Calu3 (cell line): ENCODE results near the gene OR7C1. TPM values are rescaled to one million over a fixed set of nuclear protein-coding genes. Genes with fewer than 3 reads are reported as not detected.
A peak's percentile ranks its signal among the peaks of the same experiment; 100 is the strongest.

Experiments used
- Bru-seq: library from RNA; stranded (reverse); fragments of 400-500 nt; gene quantifications from one replicate; lab custom pipeline; 2021; lab: Mats Ljungman, UMichigan
- BruChase-seq, 2 experiments: library from RNA; stranded (reverse); fragments of 400-500 nt; gene quantifications; one replicate each; lab custom pipeline; 2021; lab: Mats Ljungman, UMichigan
- BruUV-seq: library from RNA; stranded (reverse); fragments of 400-500 nt; replicated peaks from 2 replicates; lab custom pipeline; 2021; lab: Mats Ljungman, UMichigan
- CTCF ChIA-PET: fragments of 300-600 bp; sonication (Branson Sonifier 250); formaldehyde crosslinking; loops from one replicate; lab custom pipeline; 2022; ENCODE audit warnings: antibody characterized with exemption; lab: Charles Lee
- DNase-seq: peaks from one replicate; pipeline ENCODE4 v3.0.0; 2022
- H3K27ac Mint-ChIP-seq: one replicate; pipeline ENCODE4 v1.8.0; 2022; ENCODE audit warnings: mixed read lengths; ENCODE audit not compliant: unreplicated experiment
- H3K27me3 Mint-ChIP-seq: one replicate; pipeline ENCODE4 v1.8.0; 2022; ENCODE audit warnings: mixed read lengths; ENCODE audit not compliant: unreplicated experiment
- H3K36me3 Mint-ChIP-seq: one replicate; pipeline ENCODE4 v1.8.0; 2022; ENCODE audit warnings: mild to moderate bottlenecking, moderate library complexity, mixed read lengths; ENCODE audit not compliant: insufficient read depth, unreplicated experiment
- H3K4me1 Mint-ChIP-seq: one replicate; pipeline ENCODE4 v1.8.0; 2022; ENCODE audit warnings: mild to moderate bottlenecking, low read depth, mixed read lengths; ENCODE audit not compliant: unreplicated experiment
- H3K4me3 Mint-ChIP-seq: one replicate; pipeline ENCODE4 v1.8.0; 2022; ENCODE audit warnings: mild to moderate bottlenecking, low read depth, moderate library complexity, mixed read lengths; ENCODE audit not compliant: unreplicated experiment
- H3K9me3 Mint-ChIP-seq: one replicate; pipeline ENCODE4 v1.8.0; 2022; ENCODE audit warnings: low read depth, mixed read lengths; ENCODE audit not compliant: unreplicated experiment
- intact Hi-C: fragments of 100-400 bp; cut with micrococcal nuclease; formaldehyde crosslinking; loops from one replicate; pipeline ENCODE4 v1.10.0; 2022; ENCODE audit not compliant: unreplicated experiment
- long read RNA-seq: library from polyadenylated mRNA; stranded (forward); transcript quantifications from one replicate; pipeline ENCODE4 v2.0.0, GENCODE V29; 2022
- total RNA-seq: library from RNA; stranded (reverse); gene quantifications from 2 replicates; pipeline ENCODE4 v1.2.3, GENCODE V29; 2022
- TF ChIP-seq, protein P1 (sequence below): fragments of 200-600 bp; IDR thresholded peaks from one replicate; pipeline ENCODE4 v1.8.0; 2022; ENCODE audit warnings: antibody characterized with exemption; ENCODE audit not compliant: unreplicated experiment

Gene OR7C1
- total RNA-seq, result not detected in 2 replicates
- not detected for Bru-seq, nascent RNA
- BruChase-seq, experiment 1, labeled RNA remaining after a 6-hour chase, result percentile 1 among the genes with signal in this experiment
- not detected for BruChase-seq, experiment 2, labeled RNA remaining after a 2-hour chase
- long read RNA-seq, result 0 reads

DNA sequence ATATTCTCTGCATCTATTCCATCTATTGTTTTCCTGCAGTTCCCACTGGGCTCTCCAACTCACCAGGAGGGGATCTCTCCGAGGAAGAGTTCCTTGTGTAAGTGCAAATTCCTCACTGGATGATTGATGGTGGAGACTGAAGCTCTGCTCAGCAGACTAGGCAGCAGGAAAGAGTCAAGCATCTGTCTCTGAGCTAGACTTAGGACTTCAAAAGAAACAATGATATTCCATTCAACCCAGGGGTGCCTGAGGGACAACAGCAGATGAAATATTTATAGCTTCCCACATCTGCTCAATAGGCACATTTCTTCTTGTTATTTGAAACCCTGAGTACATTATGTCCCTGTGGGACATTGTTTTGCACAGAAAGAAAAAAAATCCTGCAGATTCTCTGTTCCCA is at the start of gene OR7C1, which contains the start of gene OR7A5:
OR7C1 (minus strand) TSS at position 175 of the 400 bp plus-strand sequence. CDS start 35,049 bp downstream, outside the sequence.
OR7A5 (minus strand) TSS at position 175 of the 400 bp plus-strand sequence. CDS start 6,944 bp downstream, outside the sequence.
- no peak for DNase-seq
- H3K4me3 Mint-ChIP-seq, result no peak within 1 kb of the TSS
- H3K4me1 Mint-ChIP-seq, result no peaks in the 10 kb centered on the region
- CTCF ChIA-PET, result no interaction called here
- H3K36me3 Mint-ChIP-seq, result no peaks in the 10 kb centered on the region
- intact Hi-C loops, result no loop called here
- BruUV-seq, result no TSS peak
- H3K27me3 Mint-ChIP-seq, result peaks cover 39% of the 10 kb centered on the region
- TF ChIP-seq, protein P1, sequence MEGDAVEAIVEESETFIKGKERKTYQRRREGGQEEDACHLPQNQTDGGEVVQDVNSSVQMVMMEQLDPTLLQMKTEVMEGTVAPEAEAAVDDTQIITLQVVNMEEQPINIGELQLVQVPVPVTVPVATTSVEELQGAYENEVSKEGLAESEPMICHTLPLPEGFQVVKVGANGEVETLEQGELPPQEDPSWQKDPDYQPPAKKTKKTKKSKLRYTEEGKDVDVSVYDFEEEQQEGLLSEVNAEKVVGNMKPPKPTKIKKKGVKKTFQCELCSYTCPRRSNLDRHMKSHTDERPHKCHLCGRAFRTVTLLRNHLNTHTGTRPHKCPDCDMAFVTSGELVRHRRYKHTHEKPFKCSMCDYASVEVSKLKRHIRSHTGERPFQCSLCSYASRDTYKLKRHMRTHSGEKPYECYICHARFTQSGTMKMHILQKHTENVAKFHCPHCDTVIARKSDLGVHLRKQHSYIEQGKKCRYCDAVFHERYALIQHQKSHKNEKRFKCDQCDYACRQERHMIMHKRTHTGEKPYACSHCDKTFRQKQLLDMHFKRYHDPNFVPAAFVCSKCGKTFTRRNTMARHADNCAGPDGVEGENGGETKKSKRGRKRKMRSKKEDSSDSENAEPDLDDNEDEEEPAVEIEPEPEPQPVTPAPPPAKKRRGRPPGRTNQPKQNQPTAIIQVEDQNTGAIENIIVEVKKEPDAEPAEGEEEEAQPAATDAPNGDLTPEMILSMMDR, result no peak
- no peak within 1 kb of the TSS for H3K27ac Mint-ChIP-seq
- no peaks in the 10 kb centered on the region for H3K9me3 Mint-ChIP-seq

DNA sequence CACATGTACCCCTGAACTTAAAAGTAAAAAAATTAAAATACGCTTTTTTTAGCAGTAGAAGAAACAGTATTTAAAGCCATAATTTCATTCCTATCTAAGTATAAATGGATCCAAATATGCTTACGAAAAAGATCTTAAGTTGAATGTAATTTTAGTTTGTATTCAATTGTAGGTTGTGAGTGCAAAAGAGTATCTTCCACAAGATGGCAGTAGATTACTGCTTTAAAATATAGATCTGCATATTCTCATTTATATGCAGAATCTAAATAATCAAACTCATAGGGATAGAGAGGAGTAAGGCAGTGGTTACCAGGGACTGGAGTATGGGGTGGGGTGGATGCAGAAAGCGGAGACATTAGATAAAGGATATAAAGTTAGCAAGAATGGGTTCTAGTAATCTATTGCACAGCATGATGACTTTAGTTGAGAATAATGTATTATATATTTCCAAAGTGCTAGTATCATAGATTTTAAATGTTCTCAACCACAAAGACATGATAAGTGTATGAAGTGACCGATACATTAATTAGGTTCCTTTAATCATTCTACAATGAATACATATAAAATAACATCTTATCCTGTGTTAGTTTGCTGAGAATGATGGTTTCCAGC is 36.7 kb upstream of the OR7C1 start:
- H3K27me3 Mint-ChIP-seq, result peaks cover 45% of the 10 kb centered on the region
- CTCF ChIA-PET, result no interaction called here
- intact Hi-C loops, result loop anchor here (5.0 kb wide), 1 partner anchor 281 kb away; no protein-coding TSS in a partner anchor

DNA sequence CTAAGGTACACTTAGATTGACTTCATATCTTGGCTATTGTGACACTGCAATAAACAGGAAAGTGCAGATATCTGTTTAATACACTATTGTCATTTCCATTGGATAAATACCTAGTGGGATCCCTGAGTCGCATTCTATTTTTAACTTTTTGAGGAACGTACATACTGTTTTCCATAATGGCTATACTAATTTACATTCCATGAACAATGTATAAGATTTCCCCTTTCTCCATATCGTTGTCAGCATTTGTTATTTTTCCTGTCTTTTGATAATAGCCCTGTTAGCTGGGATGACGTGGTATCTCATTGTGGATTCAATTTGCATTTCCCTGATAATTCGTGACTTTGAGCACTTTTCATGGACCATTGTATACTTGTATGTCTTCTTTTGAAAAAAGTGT is 33.5 kb upstream of the OR7C1 start:
- no peaks in the 10 kb centered on the region for H3K4me1 Mint-ChIP-seq
- no peaks in the 10 kb centered on the region for H3K9me3 Mint-ChIP-seq
- TF ChIP-seq, protein P1, result no peak
- no peak overlapping the region for H3K27ac Mint-ChIP-seq
- BruUV-seq, result no TSS peak
- peaks cover 67% of the 10 kb centered on the region for H3K27me3 Mint-ChIP-seq
- DNase-seq, result no peak
- CTCF ChIA-PET, result no interaction called here
- H3K36me3 Mint-ChIP-seq, result no peaks in the 10 kb centered on the region
- no peak overlapping the region for H3K4me3 Mint-ChIP-seq
- intact Hi-C loops, result no loop called here

More for the DNA sequence above, 36.7 kb upstream of the OR7C1 start:
- no peaks in the 10 kb centered on the region for H3K36me3 Mint-ChIP-seq
- no peaks in the 10 kb centered on the region for H3K4me1 Mint-ChIP-seq
- DNase-seq, result no peak
- H3K9me3 Mint-ChIP-seq, result no peaks in the 10 kb centered on the region
- BruUV-seq, result no TSS peak
- H3K27ac Mint-ChIP-seq, result no peak overlapping the region
- no peak overlapping the region for H3K4me3 Mint-ChIP-seq
- TF ChIP-seq, protein P1, result no peak

DNA sequence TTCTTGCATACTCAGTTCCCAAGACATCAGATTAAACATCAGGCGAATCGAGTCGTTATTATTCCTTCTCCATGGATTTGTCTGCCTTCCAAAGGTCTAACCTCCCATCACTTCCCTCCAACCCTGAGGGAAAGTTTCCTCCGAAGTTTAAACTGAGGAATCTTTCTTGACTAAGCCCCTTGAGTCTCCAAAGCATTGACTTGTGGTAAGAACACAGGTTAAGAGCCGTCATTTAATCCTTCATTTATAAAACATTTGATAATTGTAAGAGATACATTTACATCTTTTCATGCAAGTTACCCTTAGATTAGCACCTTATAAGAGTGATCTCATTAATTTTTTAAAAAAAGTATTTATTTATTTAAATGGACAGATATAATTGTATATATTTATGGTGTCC is 13.8 kb upstream of the OR7C1 start, which contains the start of gene OR7A10:
OR7A10 (minus strand) TSS at position 101 of the 400 bp plus-strand sequence. CDS start 7,045 bp downstream, outside the sequence.
- peaks cover 79% of the 10 kb centered on the region for H3K27me3 Mint-ChIP-seq
- TF ChIP-seq, protein P1, result no peak

More for the DNA sequence above, 13.8 kb upstream of the OR7C1 start, which contains the start of gene OR7A10:
- Mint-ChIP-seq H3K27ac (no peak within 1 kb of the TSS), H3K36me3 (no peaks in the 10 kb centered on the region), H3K4me1 (no peaks in the 10 kb centered on the region), H3K9me3 (no peaks in the 10 kb centered on the region), H3K4me3 (no peak within 1 kb of the TSS)
- no peak for DNase-seq
- CTCF ChIA-PET, result no interaction called here
- intact Hi-C loops, result no loop called here
- no TSS peak for BruUV-seq
